DOHH2 (cell line): ENCODE results near the gene DDX43.

Experiments
- EZH2phosphoT487 ChIP-seq: fragments of 200-600 bp; sonication (generic); IDR thresholded peaks from 2 replicates; pipeline ENCODE4 v1.6.1; 2017; ENCODE audit warnings: borderline replicate concordance, mild to moderate bottlenecking, antibody characterized with exemption, low read length, moderate library complexity, mixed read lengths
- TF ChIP-seq, protein P1 (sequence below): fragments of 200-600 bp; sonication (generic); IDR thresholded peaks from one replicate; pipeline ENCODE4 v1.5.1; 2014; ENCODE audit warnings: antibody characterized with exemption, mild to moderate bottlenecking, low read depth, low read length; ENCODE audit not compliant: poor library complexity, severe bottlenecking

DNA sequence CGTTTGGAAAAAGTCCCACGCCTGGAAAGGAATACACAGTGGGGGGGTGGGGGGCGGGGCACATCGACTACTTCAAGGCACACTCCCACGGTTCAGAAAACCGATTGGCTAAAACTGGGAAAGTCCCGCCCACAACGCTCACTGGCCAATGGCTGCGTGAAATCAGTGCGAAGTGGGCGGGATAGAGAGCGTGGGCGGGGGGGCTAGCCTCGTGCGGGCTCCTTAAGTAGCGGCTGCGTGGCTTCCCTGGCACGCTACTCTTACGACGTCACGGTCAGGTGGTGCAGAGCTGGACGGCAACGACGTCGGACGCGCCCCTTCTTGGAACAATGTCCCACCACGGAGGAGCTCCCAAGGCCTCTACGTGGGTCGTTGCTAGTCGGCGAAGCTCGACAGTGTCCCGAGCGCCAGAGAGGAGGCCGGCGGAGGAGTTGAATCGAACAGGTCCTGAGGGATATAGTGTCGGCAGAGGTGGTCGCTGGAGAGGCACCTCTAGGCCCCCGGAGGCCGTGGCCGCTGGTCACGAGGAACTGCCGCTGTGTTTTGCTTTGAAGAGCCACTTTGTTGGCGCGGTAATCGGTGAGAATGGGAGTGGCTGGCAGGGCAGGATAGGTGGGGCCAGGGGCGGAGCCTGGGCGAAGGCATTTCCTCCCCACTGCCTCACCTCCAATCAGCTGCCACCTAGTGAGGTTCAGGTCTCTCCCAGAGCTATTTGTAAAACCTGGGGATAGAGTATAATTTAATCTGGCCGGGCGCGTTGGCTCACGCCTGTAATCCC, at the start of gene DDX43:
- TF ChIP-seq, protein P1, sequence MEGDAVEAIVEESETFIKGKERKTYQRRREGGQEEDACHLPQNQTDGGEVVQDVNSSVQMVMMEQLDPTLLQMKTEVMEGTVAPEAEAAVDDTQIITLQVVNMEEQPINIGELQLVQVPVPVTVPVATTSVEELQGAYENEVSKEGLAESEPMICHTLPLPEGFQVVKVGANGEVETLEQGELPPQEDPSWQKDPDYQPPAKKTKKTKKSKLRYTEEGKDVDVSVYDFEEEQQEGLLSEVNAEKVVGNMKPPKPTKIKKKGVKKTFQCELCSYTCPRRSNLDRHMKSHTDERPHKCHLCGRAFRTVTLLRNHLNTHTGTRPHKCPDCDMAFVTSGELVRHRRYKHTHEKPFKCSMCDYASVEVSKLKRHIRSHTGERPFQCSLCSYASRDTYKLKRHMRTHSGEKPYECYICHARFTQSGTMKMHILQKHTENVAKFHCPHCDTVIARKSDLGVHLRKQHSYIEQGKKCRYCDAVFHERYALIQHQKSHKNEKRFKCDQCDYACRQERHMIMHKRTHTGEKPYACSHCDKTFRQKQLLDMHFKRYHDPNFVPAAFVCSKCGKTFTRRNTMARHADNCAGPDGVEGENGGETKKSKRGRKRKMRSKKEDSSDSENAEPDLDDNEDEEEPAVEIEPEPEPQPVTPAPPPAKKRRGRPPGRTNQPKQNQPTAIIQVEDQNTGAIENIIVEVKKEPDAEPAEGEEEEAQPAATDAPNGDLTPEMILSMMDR = no peak
- TF ChIP-seq EZH2phosphoT487 = no peak
